Measurements from ENCODE around the gene ENTR1.
A peak's percentile ranks its signal among the peaks of the same experiment; 100 is the strongest.

Gene ENTR1

GRCh38 chr9:136375096-136375495, 35.3 kb downstream of the ENTR1 start:
- WGBS, 2 experiments (ENCODE audit: insufficient coverage in 2 of 2): 94 to 96% methylated on average over 10 to 12 of the region's 12 CpGs
- Histone ChIP-seq H3K36me3 (ENCODE audit: control insufficient read depth, insufficient read depth, low read length) (peaks cover 41% of the 10 kb centered on the region), H3K4me3 (ENCODE audit: extremely low read depth, insufficient read depth, low read length, poor library complexity, severe bottlenecking) (no peak overlapping the region), H3K9me3 (ENCODE audit: control insufficient read depth, low read length) (no peaks in the 10 kb centered on the region), H3K27ac (ENCODE audit: low read depth, low read length, severe bottlenecking) (no peak overlapping the region), H3K4me1 (ENCODE audit: control insufficient read depth, insufficient read depth, low read length, poor library complexity, severe bottlenecking) (peaks cover 9% of the 10 kb centered on the region)

- no peak overlapping the region for H3K27ac ChIP-seq (ENCODE audit: low read depth, low read length, severe bottlenecking)
These were observed 36.2 kb downstream of the ENTR1 start for GRCh38 chr9:136374183-136374575.

GRCh38 chr9:136373300-136374182, 36.9 kb downstream of the ENTR1 start, which contains the start of gene CARD9:
Gene CARD9, minus strand, starts transcription at chr9:136373669. Its CDS starts 1,591 bp downstream, at chr9:136372078.
- 93 to 94% methylated on average over 19 to 26 of the region's 27 CpGs for WGBS, 2 experiments (ENCODE audit: insufficient coverage in 2 of 2)
- Histone ChIP-seq H3K36me3 (ENCODE audit: control insufficient read depth, insufficient read depth, low read length) (peaks cover 29% of the 10 kb centered on the region), H3K9me3 (ENCODE audit: control insufficient read depth, low read length) (no peaks in the 10 kb centered on the region), H3K27ac (ENCODE audit: low read depth, low read length, severe bottlenecking) (peak within 1 kb of the TSS; percentile 59), H3K4me3 (ENCODE audit: extremely low read depth, insufficient read depth, low read length, poor library complexity, severe bottlenecking) (no peak within 1 kb of the TSS), H3K4me1 (ENCODE audit: control insufficient read depth, insufficient read depth, low read length, poor library complexity, severe bottlenecking) (peaks cover 9% of the 10 kb centered on the region)

More at GRCh38 chr9:136374183-136374575, 36.2 kb downstream of the ENTR1 start:
- H3K36me3 ChIP-seq (ENCODE audit: control insufficient read depth, insufficient read depth, low read length): peaks cover 35% of the 10 kb centered on the region
- WGBS, 2 experiments (ENCODE audit: insufficient coverage in 2 of 2): 93 to 99% methylated on average over 12 to 14 of the region's 14 CpGs
- H3K4me3 ChIP-seq (ENCODE audit: extremely low read depth, insufficient read depth, low read length, poor library complexity, severe bottlenecking): no peak overlapping the region
- peaks cover 9% of the 10 kb centered on the region for H3K4me1 ChIP-seq (ENCODE audit: control insufficient read depth, insufficient read depth, low read length, poor library complexity, severe bottlenecking)
- no peaks in the 10 kb centered on the region for H3K9me3 ChIP-seq (ENCODE audit: control insufficient read depth, low read length)

GRCh38 chr9:136372561-136373299, 37.7 kb downstream of the ENTR1 start:
- peaks cover 23% of the 10 kb centered on the region for H3K36me3 ChIP-seq (ENCODE audit: control insufficient read depth, insufficient read depth, low read length)
- H3K9me3 ChIP-seq (ENCODE audit: control insufficient read depth, low read length): no peaks in the 10 kb centered on the region
- no peak overlapping the region for H3K4me3 ChIP-seq (ENCODE audit: extremely low read depth, insufficient read depth, low read length, poor library complexity, severe bottlenecking)
- H3K27ac ChIP-seq (ENCODE audit: low read depth, low read length, severe bottlenecking): peak overlapping the region; percentile 59
- WGBS, 2 experiments (ENCODE audit: insufficient coverage in 2 of 2): 74 to 81% methylated on average over 15 to 21 of the region's 21 CpGs
- H3K4me1 ChIP-seq (ENCODE audit: control insufficient read depth, insufficient read depth, low read length, poor library complexity, severe bottlenecking): peaks cover 9% of the 10 kb centered on the region

- Histone ChIP-seq H3K9me3 (ENCODE audit: control insufficient read depth, low read length) (no peaks in the 10 kb centered on the region), H3K4me3 (ENCODE audit: extremely low read depth, insufficient read depth, low read length, poor library complexity, severe bottlenecking) (no peak overlapping the region), H3K4me1 (ENCODE audit: control insufficient read depth, insufficient read depth, low read length, poor library complexity, severe bottlenecking) (peaks cover 9% of the 10 kb centered on the region), H3K36me3 (ENCODE audit: control insufficient read depth, insufficient read depth, low read length) (peaks cover 18% of the 10 kb centered on the region), H3K27ac (ENCODE audit: low read depth, low read length, severe bottlenecking) (no peak overlapping the region)
- WGBS, 2 experiments (ENCODE audit: insufficient coverage in 2 of 2): 93 to 98% methylated on average over 15 to 19 of the region's 21 CpGs
These were observed 38.4 kb downstream of the ENTR1 start for GRCh38 chr9:136372006-136372405.

- no peaks in the 10 kb centered on the region for H3K9me3 ChIP-seq (ENCODE audit: control insufficient read depth, low read length)
- H3K4me1 ChIP-seq (ENCODE audit: control insufficient read depth, insufficient read depth, low read length, poor library complexity, severe bottlenecking): peaks cover 9% of the 10 kb centered on the region
- peaks cover 14% of the 10 kb centered on the region for H3K36me3 ChIP-seq (ENCODE audit: control insufficient read depth, insufficient read depth, low read length)
- no peak overlapping the region for H3K27ac ChIP-seq (ENCODE audit: low read depth, low read length, severe bottlenecking)
- H3K4me3 ChIP-seq (ENCODE audit: extremely low read depth, insufficient read depth, low read length, poor library complexity, severe bottlenecking): no peak overlapping the region
- WGBS, 2 experiments (ENCODE audit: insufficient coverage in 2 of 2): 84 to 97% methylated on average over 10 to 13 of the region's 13 CpGs
These were observed 38.9 kb downstream of the ENTR1 start for GRCh38 chr9:136371533-136371880.

GRCh38 chr9:136370687-136371532, 39.5 kb downstream of the ENTR1 start:
- Histone ChIP-seq H3K4me1 (ENCODE audit: control insufficient read depth, insufficient read depth, low read length, poor library complexity, severe bottlenecking) (peaks cover 9% of the 10 kb centered on the region), H3K4me3 (ENCODE audit: extremely low read depth, insufficient read depth, low read length, poor library complexity, severe bottlenecking) (no peak overlapping the region), H3K9me3 (ENCODE audit: control insufficient read depth, low read length) (no peaks in the 10 kb centered on the region), H3K27ac (ENCODE audit: low read depth, low read length, severe bottlenecking) (no peak overlapping the region), H3K36me3 (ENCODE audit: control insufficient read depth, insufficient read depth, low read length) (peaks cover 13% of the 10 kb centered on the region)
- 95 to 97% methylated on average over 43 to 54 of the region's 54 CpGs for WGBS, 2 experiments (ENCODE audit: insufficient coverage in 2 of 2)

- WGBS, 2 experiments (ENCODE audit: insufficient coverage in 2 of 2): 95 to 97% methylated on average over 13 to 18 of the region's 19 CpGs
These were observed 40.4 kb downstream of the ENTR1 start for GRCh38 chr9:136370037-136370436.

GRCh38 chr9:136368190-136368589, 42.2 kb downstream of the ENTR1 start:
- Histone ChIP-seq H3K4me1 (ENCODE audit: control insufficient read depth, insufficient read depth, low read length, poor library complexity, severe bottlenecking) (peaks cover 8% of the 10 kb centered on the region), H3K4me3 (ENCODE audit: extremely low read depth, insufficient read depth, low read length, poor library complexity, severe bottlenecking) (no peak overlapping the region), H3K27ac (ENCODE audit: low read depth, low read length, severe bottlenecking) (no peak overlapping the region), H3K9me3 (ENCODE audit: control insufficient read depth, low read length) (no peaks in the 10 kb centered on the region), H3K36me3 (ENCODE audit: control insufficient read depth, insufficient read depth, low read length) (peaks cover 4% of the 10 kb centered on the region)
- 90% methylated on average over 14 to 16 of the region's 18 CpGs for WGBS, 2 experiments (ENCODE audit: insufficient coverage in 2 of 2)

More at GRCh38 chr9:136370037-136370436, 40.4 kb downstream of the ENTR1 start:
- Histone ChIP-seq H3K27ac (ENCODE audit: low read depth, low read length, severe bottlenecking) (no peak overlapping the region), H3K4me3 (ENCODE audit: extremely low read depth, insufficient read depth, low read length, poor library complexity, severe bottlenecking) (no peak overlapping the region), H3K9me3 (ENCODE audit: control insufficient read depth, low read length) (no peaks in the 10 kb centered on the region), H3K4me1 (ENCODE audit: control insufficient read depth, insufficient read depth, low read length, poor library complexity, severe bottlenecking) (peaks cover 9% of the 10 kb centered on the region), H3K36me3 (ENCODE audit: control insufficient read depth, insufficient read depth, low read length) (peaks cover 4% of the 10 kb centered on the region)

Measured in mesodermal cell (in vitro differentiated cells).